ENCODE data around the gene GLRB. TPM values are rescaled to one million over a fixed set of nuclear protein-coding genes. Genes with fewer than 3 reads are reported as not detected.

Gene GLRB
- total and polyA plus RNA-seq, 7 donors: under 0.01 to 14.5 (median 4.7) TPM; not detected in 1

DNA sequence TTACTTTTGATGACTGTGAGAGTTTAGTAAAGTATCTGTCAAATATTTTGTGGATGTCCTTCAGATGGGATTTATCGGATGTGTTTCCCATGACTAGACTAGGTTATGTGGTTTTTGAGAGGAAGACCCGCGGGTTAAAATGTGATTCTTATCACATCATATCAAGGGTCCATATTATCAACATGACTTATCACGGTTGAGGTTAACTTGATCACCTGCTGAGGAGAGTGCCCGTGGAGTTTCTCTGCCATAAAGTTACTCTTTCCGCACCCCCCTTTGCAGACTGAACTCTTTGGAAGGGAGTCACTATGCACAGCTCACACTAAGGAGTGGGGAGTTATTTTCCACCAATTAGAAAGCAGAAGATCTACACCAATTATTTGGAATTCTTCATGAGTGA, 38.7 kb downstream of the GLRB start:
- Histone ChIP-seq H3K4me1 (peaks cover 0 to 10% (median 0%) of the 10 kb centered on the region in 4 donors), H3K27me3 (no peaks in the 10 kb centered on the region), H3K9me3 (no peaks in the 10 kb centered on the region), H3K27ac (no peak overlapping the region), H3K36me3 (no peaks in the 10 kb centered on the region), H3K4me3 (no peak overlapping the region)
- intact Hi-C loops (cut with DNase I): no loop called here
- TF ChIP-seq POLR2A (IDR thresholded peaks at IDR 0.05) (no peak), EP300 (IDR thresholded peaks at IDR 0.05) (no peak), POLR2AphosphoS5 (IDR thresholded peaks at IDR 0.05) (no peak)
- TF ChIP-seq, protein P1, sequence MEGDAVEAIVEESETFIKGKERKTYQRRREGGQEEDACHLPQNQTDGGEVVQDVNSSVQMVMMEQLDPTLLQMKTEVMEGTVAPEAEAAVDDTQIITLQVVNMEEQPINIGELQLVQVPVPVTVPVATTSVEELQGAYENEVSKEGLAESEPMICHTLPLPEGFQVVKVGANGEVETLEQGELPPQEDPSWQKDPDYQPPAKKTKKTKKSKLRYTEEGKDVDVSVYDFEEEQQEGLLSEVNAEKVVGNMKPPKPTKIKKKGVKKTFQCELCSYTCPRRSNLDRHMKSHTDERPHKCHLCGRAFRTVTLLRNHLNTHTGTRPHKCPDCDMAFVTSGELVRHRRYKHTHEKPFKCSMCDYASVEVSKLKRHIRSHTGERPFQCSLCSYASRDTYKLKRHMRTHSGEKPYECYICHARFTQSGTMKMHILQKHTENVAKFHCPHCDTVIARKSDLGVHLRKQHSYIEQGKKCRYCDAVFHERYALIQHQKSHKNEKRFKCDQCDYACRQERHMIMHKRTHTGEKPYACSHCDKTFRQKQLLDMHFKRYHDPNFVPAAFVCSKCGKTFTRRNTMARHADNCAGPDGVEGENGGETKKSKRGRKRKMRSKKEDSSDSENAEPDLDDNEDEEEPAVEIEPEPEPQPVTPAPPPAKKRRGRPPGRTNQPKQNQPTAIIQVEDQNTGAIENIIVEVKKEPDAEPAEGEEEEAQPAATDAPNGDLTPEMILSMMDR (IDR thresholded peaks at IDR 0.05): no peak
- DNase-seq: no peak
- 84 to 88% methylated on average over 6 of the region's 6 CpGs for WGBS, 2 donors

DNA sequence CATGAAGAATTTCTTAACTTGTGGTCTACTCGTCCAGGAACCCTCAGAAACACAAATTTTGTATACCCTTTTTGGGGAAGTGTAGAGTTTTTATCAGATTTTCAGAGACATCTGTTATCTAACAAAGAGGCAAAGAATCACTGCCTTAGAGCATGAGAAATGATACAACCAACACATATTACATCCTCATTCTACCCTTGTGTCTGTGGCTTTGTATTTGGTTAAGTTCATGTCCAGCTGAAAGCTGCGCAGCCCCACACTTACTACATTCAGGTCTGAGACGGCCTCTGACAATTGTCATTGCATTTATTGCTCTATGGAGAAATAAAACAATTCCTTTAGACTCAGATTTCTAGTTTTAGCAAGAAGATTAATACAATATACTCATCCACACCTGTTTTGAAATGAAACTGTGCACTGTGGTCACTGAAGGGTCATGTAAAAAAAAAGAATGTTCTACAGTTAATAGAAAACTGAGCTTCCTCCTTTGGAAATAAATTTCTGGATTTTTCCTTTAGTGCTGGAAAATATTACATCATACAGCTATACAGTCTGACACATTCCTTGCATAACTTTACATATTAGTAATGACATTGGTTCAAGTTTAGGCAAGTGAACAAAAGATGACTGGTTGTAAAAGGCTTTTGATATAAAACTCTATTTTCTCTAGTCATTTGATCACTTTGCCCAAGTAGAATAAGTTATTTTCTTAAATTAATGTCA, 39.8 kb downstream of the GLRB start:
- Histone ChIP-seq H3K36me3 (no peaks in the 10 kb centered on the region), H3K9me3 (no peaks in the 10 kb centered on the region), H3K27ac (no peak overlapping the region), H3K27me3 (no peaks in the 10 kb centered on the region), H3K4me1 (peaks cover 0 to 10% (median 0%) of the 10 kb centered on the region in 4 donors), H3K4me3 (no peak overlapping the region)
- no peak for DNase-seq
- intact Hi-C loops (cut with DNase I): no loop called here
- WGBS, 2 donors: 74 to 75% methylated on average over 3 of the region's 3 CpGs
- TF ChIP-seq, protein P1 (IDR thresholded peaks at IDR 0.05): no peak
- TF ChIP-seq POLR2AphosphoS5 (IDR thresholded peaks at IDR 0.05) (no peak), POLR2A (IDR thresholded peaks at IDR 0.05) (no peak), EP300 (IDR thresholded peaks at IDR 0.05) (no peak)

DNA sequence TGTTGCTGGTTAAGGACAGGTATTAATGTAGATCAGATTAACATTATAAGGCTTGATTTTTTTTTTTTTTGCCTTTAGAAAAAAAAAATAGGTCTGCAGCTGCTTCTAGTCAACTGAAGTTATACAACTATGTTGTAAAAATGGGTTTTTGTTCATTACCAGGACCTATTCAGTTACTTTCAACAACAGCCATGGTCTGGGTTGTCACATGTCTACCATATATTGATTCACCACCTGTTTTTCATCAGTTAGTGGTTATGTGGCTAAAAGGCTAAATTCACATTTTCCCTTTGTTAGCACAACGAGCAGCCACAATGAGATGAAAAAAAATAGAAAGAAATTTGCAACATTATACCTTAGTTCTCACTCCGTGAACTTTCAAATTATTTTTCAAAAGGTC, 45.5 kb downstream of the GLRB start:
- Histone ChIP-seq H3K27ac (no peak overlapping the region), H3K9me3 (no peaks in the 10 kb centered on the region), H3K4me3 (no peak overlapping the region), H3K36me3 (no peaks in the 10 kb centered on the region), H3K27me3 (no peaks in the 10 kb centered on the region), H3K4me1 (peaks cover 0 to under 1% (median 0%) of the 10 kb centered on the region in 4 donors)
- WGBS, 2 donors: 74 to 79% methylated on average over 2 of the region's 2 CpGs
- no peak for TF ChIP-seq POLR2AphosphoS5 (IDR thresholded peaks at IDR 0.05)
- TF ChIP-seq EP300 (IDR thresholded peaks at IDR 0.05): no peak
- TF ChIP-seq POLR2A (IDR thresholded peaks at IDR 0.05): no peak
- TF ChIP-seq, protein P1 (IDR thresholded peaks at IDR 0.05): no peak
- intact Hi-C loops (cut with DNase I): no loop called here
- no peak for DNase-seq

DNA sequence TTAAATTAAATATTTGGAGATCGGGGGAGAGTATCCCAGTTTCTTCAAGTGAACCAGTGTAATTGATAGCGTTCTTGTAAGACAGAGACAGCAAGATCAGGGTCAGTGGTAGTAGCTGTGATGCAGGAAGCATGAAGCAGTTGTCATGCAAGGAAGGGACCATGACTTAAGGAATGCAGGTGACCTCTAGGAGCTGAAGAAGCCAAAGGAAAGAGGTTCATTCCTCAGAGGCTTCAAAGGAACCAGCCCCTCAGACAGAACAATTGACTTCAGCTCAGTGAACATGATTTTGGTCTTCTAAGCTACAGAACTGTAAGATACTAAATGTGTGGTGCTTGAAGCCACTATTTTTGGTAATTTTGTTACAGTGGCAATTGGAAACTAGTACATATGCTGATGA, 51.6 kb downstream of the GLRB start:
- TF ChIP-seq, protein P1 (IDR thresholded peaks at IDR 0.05): no peak
- TF ChIP-seq POLR2AphosphoS5 (IDR thresholded peaks at IDR 0.05) (no peak), EP300 (IDR thresholded peaks at IDR 0.05) (no peak), POLR2A (IDR thresholded peaks at IDR 0.05) (no peak)
- H3K4me3 ChIP-seq: no peak overlapping the region
- no peaks in the 10 kb centered on the region for H3K9me3 ChIP-seq
- no peak overlapping the region for H3K27ac ChIP-seq
- 84 to 90% methylated on average over 2 of the region's 2 CpGs for WGBS, 2 donors
- intact Hi-C loops (cut with DNase I): no loop called here
- no peak for DNase-seq
- no peaks in the 10 kb centered on the region for H3K36me3 ChIP-seq
- no peaks in the 10 kb centered on the region for H3K27me3 ChIP-seq
- H3K4me1 ChIP-seq: no peaks in the 10 kb centered on the region

DNA sequence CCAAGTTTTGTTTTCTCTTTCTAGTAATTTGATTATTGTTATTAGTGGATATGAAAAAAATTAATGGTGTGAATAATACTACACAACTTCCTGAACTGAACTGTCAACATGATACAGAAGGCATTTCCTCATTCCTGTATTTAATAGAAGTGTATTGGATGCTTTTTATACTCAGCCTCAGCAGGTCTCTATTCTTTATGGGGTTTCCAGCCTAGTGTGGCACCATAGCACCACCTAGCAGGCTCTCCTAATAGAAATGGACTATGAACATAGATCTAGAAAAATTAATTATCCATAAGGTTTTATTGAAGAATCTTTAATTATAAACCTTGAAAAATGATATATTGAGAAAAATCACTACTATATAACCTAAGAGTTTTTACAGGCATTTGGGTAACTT, 52.4 kb downstream of the GLRB start:
- TF ChIP-seq POLR2A (IDR thresholded peaks at IDR 0.05): no peak
- TF ChIP-seq POLR2AphosphoS5 (IDR thresholded peaks at IDR 0.05): no peak
- TF ChIP-seq, protein P1 (IDR thresholded peaks at IDR 0.05): peak in 2 of 4 experiments; percentile 11 to 28
- Histone ChIP-seq H3K27ac (no peak overlapping the region), H3K27me3 (no peaks in the 10 kb centered on the region), H3K4me3 (no peak overlapping the region), H3K4me1 (no peaks in the 10 kb centered on the region), H3K36me3 (no peaks in the 10 kb centered on the region), H3K9me3 (no peaks in the 10 kb centered on the region)
- intact Hi-C loops (cut with DNase I): no loop called here
- no peak for DNase-seq

Data from sigmoid colon (tissue), 7 donors.